GM23338 (cell line): Measurements from ENCODE around the gene BLZF1.
"Not testable (repeated sequence)": the region's sequence is repeated elsewhere in the genome, so short reads cannot be mapped to it uniquely, and the experiment has no call there.

Experiments
- CREB1 ChIP-seq: fragments of 250-450 bp; sonication (Bioruptor Pico); IDR thresholded peaks from 2 replicates; pipeline ENCODE4 v1.5.0; 2020; ENCODE audit warnings: low read depth, mild to moderate bottlenecking, moderate library complexity
- CTCF ChIP-seq, 2 experiments: fragments of 200-600 bp in 1 of 2; sonication (generic) in 1 of 2; conservative IDR thresholded peaks; 2 replicates each; pipeline versions ENCODE4 v1.5.1 to v1.6.1; 2016 to 2017; ENCODE audit warnings: antibody characterized with exemption in 2 of 2, low read depth in 2 of 2, mild to moderate bottlenecking in 2 of 2, moderate library complexity in 1 of 2
- EZH2 ChIP-seq: fragments of 200-600 bp; sonication (generic); IDR thresholded peaks from one replicate; pipeline ENCODE4 v1.8.0; 2017; ENCODE audit warnings: antibody characterized with exemption, mild to moderate bottlenecking, low read depth; ENCODE audit not compliant: unreplicated experiment
- EZH2phosphoT487 ChIP-seq: fragments of 200-600 bp; sonication (generic); IDR thresholded peaks from one replicate; pipeline ENCODE4 v1.8.1; 2018; ENCODE audit warnings: antibody characterized with exemption; ENCODE audit not compliant: unreplicated experiment
- TF ChIP-seq, protein P1 (sequence below): IDR thresholded peaks from 2 replicates; pipeline ENCODE4 v1.6.1; 2016; ENCODE audit warnings: antibody characterized with exemption

GRCh38 chr1:169342096-169342495, 25.9 kb upstream of the BLZF1 start:
- TF ChIP-seq EZH2; EZH2phosphoT487; CTCF (conservative IDR thresholded peaks at IDR 0.05; ENCODE audit: low read depth in 2 of 2); CREB1: not testable (repeated sequence)
- TF ChIP-seq, protein P1, sequence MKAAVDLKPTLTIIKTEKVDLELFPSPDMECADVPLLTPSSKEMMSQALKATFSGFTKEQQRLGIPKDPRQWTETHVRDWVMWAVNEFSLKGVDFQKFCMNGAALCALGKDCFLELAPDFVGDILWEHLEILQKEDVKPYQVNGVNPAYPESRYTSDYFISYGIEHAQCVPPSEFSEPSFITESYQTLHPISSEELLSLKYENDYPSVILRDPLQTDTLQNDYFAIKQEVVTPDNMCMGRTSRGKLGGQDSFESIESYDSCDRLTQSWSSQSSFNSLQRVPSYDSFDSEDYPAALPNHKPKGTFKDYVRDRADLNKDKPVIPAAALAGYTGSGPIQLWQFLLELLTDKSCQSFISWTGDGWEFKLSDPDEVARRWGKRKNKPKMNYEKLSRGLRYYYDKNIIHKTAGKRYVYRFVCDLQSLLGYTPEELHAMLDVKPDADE = not testable (repeated sequence)
